RWPE2 (cell line): ENCODE data around the gene IFI6.

Experiments used
- ATAC-seq: fragments of 200-7000 bp; cut with Tn5 transposase; 3 replicates; pipeline ENCODE4 v1.9.1; 2021; ENCODE audit warnings: low read depth
- DNase-seq: peaks from one replicate; pipeline ENCODE4 v3.0.0-alpha.2; 2020; ENCODE audit warnings: low spot score
- H3K27ac ChIP-seq: fragments of 450-650 bp; 2 replicates; pipeline ENCODE4 v1.5.1; 2017; ENCODE audit warnings: mild to moderate bottlenecking; ENCODE audit not compliant: poor library complexity, severe bottlenecking
- H3K27me3 ChIP-seq: fragments of 250-450 bp; sonication (Bioruptor Pico); 2 replicates; pipeline ENCODE4 v1.5.1; 2021; ENCODE audit warnings: mild to moderate bottlenecking, moderate library complexity; ENCODE audit not compliant: insufficient read depth, poor library complexity, severe bottlenecking
- H3K36me3 ChIP-seq: fragments of 250-450 bp; sonication (Bioruptor Pico); 2 replicates; pipeline ENCODE4 v1.5.1; 2020; ENCODE audit warnings: low read depth, mild to moderate bottlenecking, moderate library complexity
- H3K4me1 ChIP-seq: fragments of 250-450 bp; sonication (Bioruptor Pico); 2 replicates; pipeline ENCODE4 v1.5.1; 2021; ENCODE audit warnings: mild to moderate bottlenecking, moderate library complexity; ENCODE audit not compliant: insufficient read depth, poor library complexity, severe bottlenecking
- H3K4me3 ChIP-seq: fragments of 250-450 bp; sonication (Bioruptor Pico); 2 replicates; pipeline ENCODE4 v1.5.1; 2021; ENCODE audit warnings: mild to moderate bottlenecking, moderate library complexity; ENCODE audit not compliant: severe bottlenecking
- H3K9me3 ChIP-seq: fragments of 250-450 bp; sonication (Bioruptor Pico); 2 replicates; pipeline ENCODE4 v1.5.1; 2021; ENCODE audit warnings: mild to moderate bottlenecking, moderate library complexity; ENCODE audit not compliant: severe bottlenecking
- TF ChIP-seq, protein P1 (sequence below): fragments of 450-650 bp; IDR thresholded peaks from one replicate; pipeline ENCODE4 v1.5.1; 2017; ENCODE audit warnings: mild to moderate bottlenecking, moderate library complexity; ENCODE audit not compliant: poor library complexity, severe bottlenecking

The IFI6 gene

DNA sequence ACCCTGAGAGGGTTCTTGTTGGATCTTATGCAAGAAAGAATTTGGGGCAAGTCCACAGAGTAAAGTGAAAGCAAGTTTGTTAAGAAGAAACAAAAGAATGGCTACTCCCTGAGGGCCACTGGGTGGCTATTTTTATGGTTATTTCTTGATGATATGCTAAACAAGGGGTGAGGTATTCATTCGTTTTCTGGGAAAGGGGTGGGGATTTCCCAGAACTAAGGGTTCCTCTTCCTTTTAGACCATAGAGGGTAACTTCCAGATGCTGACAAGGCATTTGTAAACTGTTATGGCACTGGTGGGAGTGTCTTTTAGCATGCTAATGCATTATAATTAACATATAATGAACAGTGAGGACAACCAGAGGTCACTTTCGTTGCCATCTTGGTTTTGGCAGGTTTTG, 18.2 kb upstream of the IFI6 start:
- H3K4me3 ChIP-seq, result no peak overlapping the region
- ATAC-seq, result no peak
- H3K36me3 ChIP-seq, result no peaks in the 10 kb centered on the region
- no peak for DNase-seq
- TF ChIP-seq, protein P1, sequence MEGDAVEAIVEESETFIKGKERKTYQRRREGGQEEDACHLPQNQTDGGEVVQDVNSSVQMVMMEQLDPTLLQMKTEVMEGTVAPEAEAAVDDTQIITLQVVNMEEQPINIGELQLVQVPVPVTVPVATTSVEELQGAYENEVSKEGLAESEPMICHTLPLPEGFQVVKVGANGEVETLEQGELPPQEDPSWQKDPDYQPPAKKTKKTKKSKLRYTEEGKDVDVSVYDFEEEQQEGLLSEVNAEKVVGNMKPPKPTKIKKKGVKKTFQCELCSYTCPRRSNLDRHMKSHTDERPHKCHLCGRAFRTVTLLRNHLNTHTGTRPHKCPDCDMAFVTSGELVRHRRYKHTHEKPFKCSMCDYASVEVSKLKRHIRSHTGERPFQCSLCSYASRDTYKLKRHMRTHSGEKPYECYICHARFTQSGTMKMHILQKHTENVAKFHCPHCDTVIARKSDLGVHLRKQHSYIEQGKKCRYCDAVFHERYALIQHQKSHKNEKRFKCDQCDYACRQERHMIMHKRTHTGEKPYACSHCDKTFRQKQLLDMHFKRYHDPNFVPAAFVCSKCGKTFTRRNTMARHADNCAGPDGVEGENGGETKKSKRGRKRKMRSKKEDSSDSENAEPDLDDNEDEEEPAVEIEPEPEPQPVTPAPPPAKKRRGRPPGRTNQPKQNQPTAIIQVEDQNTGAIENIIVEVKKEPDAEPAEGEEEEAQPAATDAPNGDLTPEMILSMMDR, result no peak
- H3K27ac ChIP-seq, result no peak overlapping the region
- no peaks in the 10 kb centered on the region for H3K27me3 ChIP-seq
- no peaks in the 10 kb centered on the region for H3K4me1 ChIP-seq
- H3K9me3 ChIP-seq, result no peaks in the 10 kb centered on the region

- ATAC-seq (no peak), DNase-seq (no peak)
- Histone ChIP-seq H3K27ac (no peak overlapping the region), H3K36me3 (no peaks in the 10 kb centered on the region), H3K9me3 (no peaks in the 10 kb centered on the region), H3K4me1 (no peaks in the 10 kb centered on the region), H3K27me3 (no peaks in the 10 kb centered on the region), H3K4me3 (no peak overlapping the region)
- TF ChIP-seq, protein P1, result no peak
Observed at GRCh38 chr1:27689423-27690173, 17.6 kb upstream of the IFI6 start.

DNA sequence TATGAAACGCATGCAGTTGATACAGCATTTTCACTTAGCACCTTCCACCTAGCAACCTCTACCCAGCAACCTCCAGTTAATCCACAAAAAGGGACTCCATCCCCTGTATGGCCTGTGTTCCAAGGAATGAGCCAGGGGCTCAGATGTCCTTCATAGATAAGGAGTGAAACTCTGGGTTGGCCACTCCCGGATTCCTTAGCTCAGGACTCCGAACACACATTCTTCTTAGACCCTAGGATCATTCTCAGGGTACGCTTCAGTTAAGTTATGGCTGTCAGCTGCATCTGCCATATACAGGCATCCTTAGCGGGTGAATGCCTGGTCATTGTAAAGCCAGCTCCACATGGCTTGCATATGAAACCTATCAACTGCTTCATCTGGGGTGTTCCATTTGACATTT, 15.9 kb upstream of the IFI6 start:
- no peak overlapping the region for H3K27ac ChIP-seq
- H3K4me3 ChIP-seq, result no peak overlapping the region
- DNase-seq, result no peak
- TF ChIP-seq, protein P1, result no peak
- no peaks in the 10 kb centered on the region for H3K4me1 ChIP-seq
- H3K27me3 ChIP-seq, result no peaks in the 10 kb centered on the region
- no peak for ATAC-seq
- H3K36me3 ChIP-seq, result no peaks in the 10 kb centered on the region
- H3K9me3 ChIP-seq, result no peaks in the 10 kb centered on the region

GRCh38 chr1:27686223-27686990, 14.4 kb upstream of the IFI6 start:
- H3K27ac ChIP-seq, result no peak overlapping the region
- no peaks in the 10 kb centered on the region for H3K4me1 ChIP-seq
- no peaks in the 10 kb centered on the region for H3K36me3 ChIP-seq
- H3K9me3 ChIP-seq, result peaks cover 5% of the 10 kb centered on the region
- DNase-seq (no peak), ATAC-seq (peak; percentile 66; the same call in 2 of the 3 replicates)
- TF ChIP-seq, protein P1, result no peak
- H3K27me3 ChIP-seq, result no peaks in the 10 kb centered on the region
- H3K4me3 ChIP-seq, result no peak overlapping the region
